HG02840 (cell line): ENCODE results near the gene ARL4A.
"Not testable (repeated sequence)": the region's sequence is repeated elsewhere in the genome, so short reads cannot be mapped to it uniquely, and the experiment has no call there.

ENCODE experiments used
- ATAC-seq: cut with Tn5 transposase; IDR thresholded peaks from one replicate; pipeline ENCODE4 v1.9.1; 2021; ENCODE audit warnings: mild to moderate bottlenecking, moderate library complexity, moderate number of reproducible peaks; ENCODE audit not compliant: unreplicated experiment, low FRiP score

Gene ARL4A

GRCh38 chr7:12660986-12661385, 26.4 kb upstream of the ARL4A start:
- ATAC-seq, result not testable (repeated sequence)

DNA sequence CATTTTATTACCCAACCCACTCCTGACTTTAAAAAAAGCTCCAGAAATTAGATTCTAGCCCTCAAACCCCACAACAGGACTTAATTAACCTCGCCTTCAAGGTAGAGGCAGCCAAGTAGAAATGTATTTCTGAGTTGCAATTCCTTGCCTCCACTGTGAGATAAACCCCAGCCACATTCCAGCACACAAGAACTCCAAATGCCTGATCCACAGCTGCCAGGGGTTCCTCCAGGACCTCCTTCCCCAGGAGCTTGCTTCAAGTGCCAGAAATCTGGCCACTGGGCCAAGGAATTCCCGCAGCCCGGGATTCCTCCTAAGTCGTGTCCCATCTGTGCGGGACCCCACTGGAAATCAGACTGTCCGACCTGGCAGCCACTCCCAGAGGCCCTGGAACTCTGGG, 25.9 kb upstream of the ARL4A start:
- no peak for ATAC-seq

- ATAC-seq, result no peak
Measured at GRCh38 chr7:12670000-12670729, 17.3 kb upstream of the ARL4A start.

DNA sequence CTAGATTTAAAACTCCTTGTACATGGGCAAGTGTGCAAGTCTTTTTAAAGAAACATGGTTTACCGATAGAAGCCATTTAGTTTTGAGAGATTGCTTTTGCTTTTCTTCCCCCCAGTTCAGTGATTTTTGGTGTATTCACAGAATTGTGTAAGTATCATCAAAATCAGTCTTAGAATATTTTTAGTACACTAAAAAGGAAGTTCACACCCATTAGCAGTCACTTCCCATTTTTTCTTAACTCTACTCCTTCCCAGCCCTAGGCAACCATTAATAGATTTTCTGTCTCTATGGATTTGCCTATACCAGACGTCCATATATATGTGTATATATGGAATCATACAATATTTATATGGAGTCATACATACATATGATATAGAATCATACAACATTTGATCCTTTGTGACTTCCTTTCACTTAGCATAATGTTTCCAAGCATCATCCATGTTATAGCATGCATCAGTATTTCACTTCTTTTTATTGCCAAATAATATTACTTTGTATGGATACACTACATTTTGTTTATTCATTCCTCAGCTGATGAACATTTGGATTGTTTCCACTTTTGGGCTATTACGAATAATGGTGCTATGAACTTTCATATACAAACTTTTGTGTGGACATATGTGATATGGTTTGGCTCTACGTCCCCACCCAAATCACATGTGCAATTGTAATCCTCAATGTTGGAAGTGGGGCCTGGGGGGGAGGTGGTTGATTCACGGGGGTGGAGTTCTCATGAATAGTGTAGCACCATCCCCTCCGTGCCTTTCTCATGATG, 16.5 kb upstream of the ARL4A start:
- no peak for ATAC-seq

DNA sequence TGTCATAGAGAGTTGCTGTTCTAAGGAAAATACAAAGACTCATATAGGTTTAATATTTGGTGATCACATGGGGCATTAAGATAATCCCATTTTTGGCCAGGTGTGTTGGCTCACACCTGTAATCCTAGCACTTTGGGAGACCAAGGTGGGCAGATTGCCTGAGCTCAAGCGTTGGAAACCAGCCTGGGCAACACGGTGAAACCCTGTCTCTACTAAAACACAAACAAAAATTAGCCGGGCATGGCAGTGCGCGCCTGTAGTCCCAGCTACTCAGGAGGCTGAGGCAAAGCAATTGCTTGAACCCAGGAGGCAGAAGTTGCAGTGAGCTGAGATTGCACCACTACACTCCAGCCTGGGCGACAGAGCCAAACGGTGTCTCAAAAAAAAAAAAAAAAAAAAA, 14.0 kb upstream of the ARL4A start:
- not testable (repeated sequence) for ATAC-seq

GRCh38 chr7:12674053-12674452, 13.4 kb upstream of the ARL4A start:
- ATAC-seq, result no peak

DNA sequence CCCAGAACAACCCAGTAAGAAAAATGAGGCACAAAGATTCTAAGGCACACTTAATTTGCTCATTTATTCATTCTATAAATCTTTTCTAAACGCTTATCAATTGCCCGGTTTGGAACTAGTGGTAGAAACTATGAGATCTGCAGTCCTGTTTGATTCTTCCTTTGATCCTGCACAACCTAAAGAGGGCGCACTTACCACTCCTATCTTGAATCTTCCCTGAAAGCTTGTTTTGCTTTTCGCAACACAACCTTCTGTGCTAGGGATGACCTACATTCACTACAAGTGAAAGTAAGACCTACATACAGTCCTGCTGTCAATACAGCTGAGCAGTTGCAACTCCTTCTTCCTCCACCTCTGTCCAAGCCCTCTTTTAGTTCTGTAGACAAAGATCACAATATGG, 12.6 kb upstream of the ARL4A start:
- no peak for ATAC-seq

DNA sequence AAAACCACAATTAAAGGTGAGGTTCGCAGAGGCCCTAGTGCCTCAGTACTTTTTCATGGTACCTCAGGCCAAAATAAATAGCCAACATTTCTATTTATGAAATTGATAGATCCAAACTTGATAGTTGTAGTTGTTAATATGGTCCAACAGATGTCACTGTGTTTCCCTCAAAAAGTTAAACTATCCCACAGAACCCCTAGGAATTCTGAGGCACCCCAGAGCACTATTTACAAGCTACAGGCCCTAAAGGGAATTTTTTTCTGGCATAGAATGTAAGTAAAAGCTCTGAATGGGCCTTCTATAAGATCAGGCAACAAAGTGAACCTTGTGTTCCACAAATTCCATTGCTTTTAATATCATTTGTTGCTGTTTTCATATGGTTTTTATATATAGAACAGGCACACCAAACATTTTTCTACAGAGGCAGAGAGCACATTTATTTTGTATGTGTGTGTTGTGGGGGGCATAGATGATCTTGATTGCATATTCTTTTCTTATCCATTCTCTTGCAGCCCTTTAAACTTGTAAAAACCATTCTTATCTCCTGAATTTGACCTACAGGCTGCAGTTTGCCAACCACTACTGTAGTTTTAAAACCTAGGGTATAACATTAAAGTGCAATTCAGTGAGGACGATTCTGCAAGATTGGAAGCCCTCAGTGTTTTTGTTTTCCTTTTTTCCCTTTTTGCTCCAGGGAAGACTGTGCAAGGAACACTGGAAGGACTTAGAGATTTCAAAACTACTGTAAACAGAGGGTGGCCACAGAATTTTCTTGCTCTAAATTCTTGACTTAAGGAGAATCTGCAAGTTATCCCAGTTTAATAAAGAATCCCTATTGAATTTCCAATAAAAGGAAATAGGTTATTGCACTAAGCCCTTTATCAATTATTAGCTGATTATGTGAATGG, 3.5 kb upstream of the ARL4A start:
- no peak for ATAC-seq

- no peak for ATAC-seq
Measured at GRCh38 chr7:12684733-12685132, 2.7 kb upstream of the ARL4A start.

GRCh38 chr7:12685550-12685949, 1.9 kb upstream of the ARL4A start:
- ATAC-seq, result no peak

DNA sequence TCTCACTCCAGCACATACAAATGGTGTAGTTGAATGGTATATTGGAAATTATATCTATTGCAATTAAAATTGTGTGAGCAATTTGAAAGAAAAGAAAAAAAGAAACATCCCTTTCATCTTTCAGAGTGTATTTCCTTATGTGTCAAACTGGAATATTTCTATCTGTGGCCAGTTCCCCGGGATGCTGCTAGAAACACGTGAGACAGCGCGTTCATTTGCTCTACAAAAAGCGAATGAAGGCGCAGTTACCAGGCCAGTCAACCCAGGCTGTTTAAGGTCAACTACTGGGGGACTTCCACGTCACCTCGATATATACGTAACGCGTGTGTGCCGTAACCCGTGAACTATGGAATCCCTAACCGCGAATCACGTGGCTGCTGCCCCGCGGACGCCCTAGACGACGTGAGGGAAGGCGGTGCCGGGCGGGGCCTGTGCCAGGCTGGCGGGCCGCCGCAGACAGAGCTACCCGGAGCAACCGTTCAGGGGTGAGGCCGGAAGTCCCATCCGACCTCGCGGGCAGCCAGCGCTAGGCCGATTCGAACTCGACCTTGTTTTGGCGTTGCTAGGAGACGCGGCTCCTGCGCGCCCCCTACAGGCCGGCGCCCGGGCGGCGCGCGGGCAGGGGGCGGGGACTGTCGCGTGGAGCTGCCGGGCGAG, 1.1 kb upstream of the ARL4A start:
- ATAC-seq, result peak; percentile 92

DNA sequence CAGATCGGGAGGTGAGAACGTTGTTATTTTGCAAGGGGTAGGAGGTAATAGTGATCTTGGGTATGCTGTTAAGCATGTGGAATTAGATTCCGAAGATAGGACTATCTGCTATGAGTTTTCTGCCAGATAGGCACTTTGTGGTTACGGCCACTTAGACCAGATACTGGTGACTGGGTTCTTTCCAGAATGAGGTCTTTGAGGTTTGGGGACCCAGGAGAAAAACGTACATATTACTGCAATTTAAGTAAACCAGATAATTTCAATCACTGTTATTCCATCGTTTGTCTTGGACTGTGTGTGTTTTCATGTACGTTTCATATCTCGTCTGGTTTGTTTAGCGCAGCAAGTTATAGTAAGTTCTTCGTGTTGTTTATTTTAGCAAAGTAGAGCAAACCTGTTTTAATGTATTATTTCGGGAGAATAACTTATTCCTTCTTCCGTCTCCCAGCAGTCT, 312 bp downstream of the ARL4A start:
- no peak for ATAC-seq

DNA sequence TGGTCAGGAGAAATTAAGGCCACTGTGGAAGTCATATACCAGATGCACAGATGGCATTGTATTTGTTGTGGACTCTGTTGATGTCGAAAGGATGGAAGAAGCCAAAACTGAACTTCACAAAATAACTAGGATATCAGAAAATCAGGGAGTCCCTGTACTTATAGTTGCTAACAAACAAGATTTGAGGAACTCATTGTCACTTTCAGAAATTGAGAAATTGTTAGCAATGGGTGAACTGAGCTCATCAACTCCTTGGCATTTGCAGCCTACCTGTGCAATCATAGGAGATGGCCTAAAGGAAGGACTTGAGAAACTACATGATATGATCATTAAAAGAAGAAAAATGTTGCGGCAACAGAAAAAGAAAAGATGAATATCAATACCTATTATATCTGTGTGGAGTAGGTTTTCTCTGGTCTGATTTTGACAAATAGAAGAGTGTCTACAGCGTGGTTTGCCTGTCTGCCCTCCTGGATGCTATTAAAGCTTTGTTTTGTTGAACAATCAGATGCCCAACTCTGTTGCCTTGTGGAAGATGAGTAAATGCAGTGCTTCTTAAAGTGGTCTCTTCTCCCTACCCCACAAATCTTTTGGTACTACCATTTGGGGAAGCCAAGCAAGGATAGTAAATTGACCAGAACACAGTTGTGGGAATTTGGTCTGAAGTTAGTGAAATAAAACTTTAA, 1.2 kb downstream of the ARL4A start:
- ATAC-seq, result not testable (repeated sequence)

- no peak for ATAC-seq
Measured at GRCh38 chr7:12689451-12689850, 2.0 kb downstream of the ARL4A start.

DNA sequence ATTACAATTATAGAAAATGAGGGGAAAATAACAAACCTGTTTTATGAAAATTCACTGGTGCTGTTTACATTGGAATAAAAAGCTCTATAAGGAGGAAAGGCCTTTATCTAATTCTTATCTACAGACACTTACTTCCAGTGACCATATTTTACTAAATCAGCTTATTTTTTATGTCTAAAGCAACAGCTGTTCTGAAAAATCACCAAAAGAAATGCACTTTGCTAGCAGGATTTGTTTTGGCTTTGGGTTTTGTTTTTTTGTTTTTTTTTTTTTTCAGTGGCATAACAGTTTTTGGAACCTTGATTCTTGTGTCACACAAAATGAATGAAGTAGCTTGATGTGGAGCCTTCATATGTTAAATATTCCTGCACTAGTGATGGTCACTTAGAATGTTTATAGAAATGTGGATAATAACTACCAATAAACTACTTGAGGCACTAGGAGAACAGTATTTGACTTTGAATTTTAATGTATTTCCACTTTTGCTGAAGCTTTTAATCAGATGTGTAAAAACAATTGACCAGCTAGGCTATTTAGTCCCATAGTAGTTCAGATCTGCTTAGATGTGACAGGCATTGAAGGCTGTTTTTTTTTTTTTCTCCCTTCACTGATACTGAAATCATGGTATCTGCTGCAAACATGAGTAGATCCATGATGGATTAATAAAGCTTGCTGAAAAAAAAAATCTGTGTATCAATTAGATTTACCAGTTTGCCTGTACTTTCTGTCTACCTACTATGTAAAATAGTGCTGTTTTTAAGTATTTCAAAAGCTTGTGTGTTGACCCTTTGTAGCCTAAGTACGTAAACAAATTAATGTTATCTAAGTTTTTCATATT, 2.8 kb downstream of the ARL4A start:
- no peak for ATAC-seq

DNA sequence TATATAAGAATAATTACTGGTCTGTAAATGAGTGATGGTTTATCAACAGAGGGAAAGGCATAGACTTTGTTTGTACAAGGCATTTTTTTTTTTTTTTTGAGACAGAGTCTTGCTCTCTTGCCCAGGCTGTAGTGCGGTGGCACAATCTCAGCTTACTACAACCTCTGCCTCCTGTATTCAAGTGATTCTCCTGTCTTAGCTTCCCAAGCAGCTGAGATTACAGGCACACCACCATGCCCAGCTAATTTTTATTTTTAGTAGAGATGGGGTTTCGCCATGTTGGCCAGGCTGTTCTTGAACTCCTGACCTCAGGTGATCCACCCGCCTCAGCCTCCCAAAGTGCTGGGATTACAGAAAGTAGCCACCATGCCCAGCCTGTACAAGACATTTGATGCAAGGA, 4.0 kb downstream of the ARL4A start:
- not testable (repeated sequence) for ATAC-seq

DNA sequence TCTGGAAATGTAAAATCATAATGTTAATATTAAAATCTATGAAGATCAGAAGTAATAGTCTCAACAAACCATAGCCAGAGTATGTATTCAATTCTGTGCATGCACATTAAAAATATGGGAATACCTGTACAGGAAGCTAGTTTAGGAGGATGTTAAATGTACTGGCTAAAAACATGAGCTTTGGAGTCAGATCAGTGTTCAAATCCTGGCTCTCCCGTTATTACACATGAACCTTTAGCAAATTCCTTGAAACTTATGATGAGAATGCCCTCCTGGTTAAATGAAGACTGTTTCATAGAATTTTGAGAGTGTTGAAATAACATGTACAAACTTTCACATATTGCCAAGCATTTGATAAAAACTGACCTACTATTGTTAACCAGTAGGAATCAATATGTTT, 4.6 kb downstream of the ARL4A start:
- ATAC-seq, result no peak

DNA sequence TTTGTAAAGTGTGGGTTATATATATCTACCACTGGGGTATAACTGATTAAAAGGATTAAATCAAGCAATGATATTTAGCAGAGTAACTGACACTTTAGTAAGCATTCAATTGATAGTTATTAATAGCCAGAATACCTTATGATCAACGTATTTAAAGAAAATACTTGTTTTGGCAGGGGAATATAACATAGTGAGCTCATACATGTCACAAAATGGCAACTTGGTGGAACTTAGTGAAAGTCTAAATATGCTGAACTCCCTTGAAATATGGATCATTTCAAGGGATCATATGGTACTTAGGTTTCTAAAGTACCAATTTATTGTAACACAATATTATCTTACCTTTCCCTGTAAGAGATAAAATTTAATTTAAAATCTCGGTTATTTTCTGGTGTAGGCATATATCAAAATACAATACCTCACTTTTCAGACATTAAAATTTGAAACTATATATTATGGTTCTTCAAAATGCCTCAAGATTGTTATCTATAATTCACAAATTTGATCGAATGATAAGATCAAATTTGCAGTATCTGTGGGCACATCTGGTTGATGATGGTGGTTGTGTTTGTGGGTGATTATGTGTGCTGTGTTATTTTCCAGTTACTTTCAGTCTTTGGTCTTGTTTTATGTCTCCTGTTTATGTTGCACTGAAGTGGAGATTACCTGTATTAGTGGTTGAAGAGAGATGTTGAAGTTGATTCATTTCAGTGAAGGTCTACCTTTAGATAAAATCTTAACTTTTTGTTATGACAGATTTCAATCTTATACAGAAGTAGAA, 5.2 kb downstream of the ARL4A start:
- no peak for ATAC-seq
